Neural cell (in vitro differentiated cells): ENCODE results near the gene FBLN7. TPM values are rescaled to one million over a fixed set of nuclear protein-coding genes. Genes with fewer than 3 reads are reported as not detected.

Experiments used
- H2AFZ ChIP-seq: fragments of 200-600, 300-800 bp; sonication (generic), shearing (Covaris generic); 2 replicates; pipeline ENCODE4 v1.6.0; 2014; ENCODE audit warnings: low read depth, mild to moderate bottlenecking, antibody characterized with exemption, low read length, moderate library complexity
- H3F3A ChIP-seq: fragments of 200-600 bp; shearing (Covaris generic); 2 replicates; pipeline ENCODE4 v1.6.1; 2016; ENCODE audit warnings: mild to moderate bottlenecking, moderate library complexity, mixed read lengths, antibody characterized with exemption, low read length; ENCODE audit not compliant: insufficient read depth, poor library complexity, severe bottlenecking
- H3K27ac ChIP-seq: fragments of 200-600, 300-800 bp; sonication (generic), shearing (Covaris generic); 2 replicates; pipeline ENCODE4 v1.5.1; 2014; ENCODE audit warnings: mild to moderate bottlenecking, low read length, moderate library complexity
- H3K27me3 ChIP-seq: fragments of 300-800, 200-600 bp; sonication (generic), shearing (Covaris generic); 2 replicates; pipeline ENCODE4 v1.6.0; 2014; ENCODE audit warnings: mild to moderate bottlenecking, low read depth, low read length, moderate library complexity; ENCODE audit not compliant: insufficient read depth
- H3K36me3 ChIP-seq: fragments of 300-800, 200-600 bp; sonication (generic), shearing (Covaris generic); 2 replicates; pipeline ENCODE4 v1.5.1; 2014; ENCODE audit warnings: mild to moderate bottlenecking, antibody characterized with exemption, low read length, moderate library complexity; ENCODE audit not compliant: insufficient read depth
- H3K4me2 ChIP-seq: fragments of 300-800, 200-600 bp; sonication (generic), shearing (Covaris generic); 2 replicates; pipeline ENCODE4 v1.6.0; 2014; ENCODE audit warnings: mild to moderate bottlenecking, low read length
- H3K4me3 ChIP-seq: fragments of 300-800, 200-600 bp; sonication (generic), shearing (Covaris generic); 2 replicates; pipeline ENCODE4 v1.5.1; 2014; ENCODE audit warnings: mild to moderate bottlenecking, low read length, moderate library complexity
- H3K79me2 ChIP-seq: fragments of 200-600 bp; shearing (Covaris generic); replicated peaks from 2 replicates; pipeline ENCODE4 v1.6.0; 2014; ENCODE audit warnings: mild to moderate bottlenecking, low read length, moderate library complexity; ENCODE audit not compliant: insufficient read depth
- H3K9ac ChIP-seq: fragments of 300-800, 200-600 bp; sonication (generic), shearing (Covaris generic); 2 replicates; pipeline ENCODE4 v1.6.1; 2016; ENCODE audit warnings: mild to moderate bottlenecking, low read length, mixed read lengths
- H3K9me2 ChIP-seq: fragments of 200-600 bp; shearing (Covaris generic); 2 replicates; pipeline ENCODE4 v1.6.1; 2016; ENCODE audit warnings: mild to moderate bottlenecking, low read length, mixed read lengths; ENCODE audit not compliant: insufficient read depth
- H3K9me3 ChIP-seq: fragments of 200-600, 300-800 bp; sonication (generic), shearing (Covaris generic); 2 replicates; pipeline ENCODE4 v1.6.1; 2016; ENCODE audit warnings: mild to moderate bottlenecking, mixed run types, low read length, moderate library complexity, mixed read lengths
- H4K20me1 ChIP-seq: fragments of 200-600 bp; shearing (Covaris generic); 2 replicates; pipeline ENCODE4 v1.6.1; 2016; ENCODE audit warnings: mild to moderate bottlenecking, mixed run types; ENCODE audit not compliant: insufficient read depth
- EP300 ChIP-seq: fragments of 450-650 bp; conservative IDR thresholded peaks from 2 replicates; pipeline ENCODE4 v1.6.1; 2014; ENCODE audit warnings: antibody characterized with exemption, mild to moderate bottlenecking, moderate library complexity; ENCODE audit not compliant: poor library complexity, severe bottlenecking
- EZH2 ChIP-seq: fragments of 200-600, 300-800 bp; shearing (Covaris generic), sonication (generic); IDR thresholded peaks from 2 replicates; pipeline ENCODE4 v1.6.1; 2014; ENCODE audit warnings: antibody characterized with exemption, low read length, borderline replicate concordance, mild to moderate bottlenecking; ENCODE audit not compliant: insufficient read depth, poor library complexity, severe bottlenecking
- MXI1 ChIP-seq: fragments of 450-650 bp; conservative IDR thresholded peaks from 2 replicates; pipeline ENCODE4 v1.6.1; 2014; ENCODE audit warnings: antibody characterized with exemption, mild to moderate bottlenecking; ENCODE audit not compliant: poor library complexity, severe bottlenecking
- POLR2AphosphoS5 ChIP-seq: IDR thresholded peaks from 2 replicates; pipeline ENCODE4 v1.6.1; 2012
- RAD21 ChIP-seq: fragments of 450-650 bp; conservative IDR thresholded peaks from 2 replicates; pipeline ENCODE4 v1.6.1; 2014; ENCODE audit warnings: antibody characterized with exemption, mild to moderate bottlenecking, moderate library complexity
- SMC3 ChIP-seq: fragments of 450-650 bp; conservative IDR thresholded peaks from 2 replicates; pipeline ENCODE4 v1.6.1; 2014; ENCODE audit warnings: antibody characterized with exemption, mild to moderate bottlenecking, moderate library complexity; ENCODE audit not compliant: poor library complexity
- TAF1 ChIP-seq: IDR thresholded peaks from 2 replicates; pipeline ENCODE4 v1.6.1; 2012; ENCODE audit warnings: low read depth
- polyA plus RNA-seq: library from polyadenylated mRNA; depleted of rRNA; stranded (reverse); fragments of >200 nt; gene quantifications from 2 replicates; pipeline ENCODE4 v1.2.3, GENCODE V29; 2014
- TF ChIP-seq, protein P1 (sequence below): IDR thresholded peaks from 2 replicates; pipeline ENCODE4 v1.6.1; 2012; ENCODE audit warnings: borderline replicate concordance
- TF ChIP-seq, protein P2 (sequence below): fragments of 450-650 bp; IDR thresholded peaks from 2 replicates; pipeline ENCODE4 v1.5.1; 2014; ENCODE audit warnings: antibody characterized with exemption, mild to moderate bottlenecking, moderate library complexity; ENCODE audit not compliant: poor library complexity, severe bottlenecking

FBLN7 gene
- polyA plus RNA-seq, 1 donor from 2014 or later: not detected

DNA sequence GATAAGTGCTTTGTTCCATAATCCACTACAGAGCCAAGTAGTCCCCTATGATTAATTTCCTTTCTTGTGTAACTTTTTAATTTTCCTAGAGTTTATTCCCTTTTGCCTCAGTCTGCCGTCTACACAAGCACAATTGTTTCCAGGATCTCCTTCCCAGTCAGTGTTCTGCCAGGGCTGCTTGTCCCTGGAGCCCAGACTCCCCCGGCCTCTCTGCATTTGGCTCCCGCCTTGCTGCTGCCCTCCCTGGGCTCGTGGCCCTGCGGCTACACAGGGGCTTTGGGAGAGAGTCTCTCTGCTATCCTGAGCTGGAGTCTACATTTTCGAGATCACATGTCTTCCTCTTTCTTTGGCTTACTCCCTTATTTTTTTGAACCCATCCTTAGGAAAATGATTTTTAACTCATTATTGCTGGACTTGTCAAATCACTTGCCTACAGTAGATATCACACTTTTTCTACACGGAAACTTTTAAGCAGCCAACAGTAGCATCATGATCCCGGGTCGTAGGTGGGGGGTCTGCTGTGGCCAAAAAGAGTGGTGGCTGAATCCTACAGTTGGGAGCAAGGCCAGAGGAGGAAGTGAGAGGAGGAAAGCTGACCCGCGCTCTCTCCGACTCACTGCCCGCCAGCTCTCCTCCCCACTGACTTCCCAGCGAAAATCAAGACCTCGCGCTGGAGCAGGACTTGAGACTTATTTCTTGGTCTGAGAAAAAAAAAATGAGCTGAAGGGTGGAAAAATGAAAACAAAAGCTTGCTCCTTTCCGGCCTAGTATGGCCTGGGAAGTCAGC, 9.4 kb downstream of the FBLN7 start:
- Histone ChIP-seq H3K9me3 (no peaks in the 10 kb centered on the region), H3K9ac (no peak overlapping the region), H3K9me2 (no peaks in the 10 kb centered on the region), H3K4me3 (no peak overlapping the region), H3K27ac (no peak overlapping the region), H2AFZ (no peak overlapping the region), H3K36me3 (no peaks in the 10 kb centered on the region), H3K79me2 (no peaks in the 10 kb centered on the region), H3K27me3 (no peaks in the 10 kb centered on the region), H4K20me1 (no peaks in the 10 kb centered on the region), H3K4me2 (no peak overlapping the region), H3F3A (no peaks in the 10 kb centered on the region)
- TF ChIP-seq SMC3 (no peak), EP300 (no peak), POLR2AphosphoS5 (no peak), EZH2 (no peak), TAF1 (no peak), RAD21 (no peak), MXI1 (no peak)
- TF ChIP-seq, protein P1, sequence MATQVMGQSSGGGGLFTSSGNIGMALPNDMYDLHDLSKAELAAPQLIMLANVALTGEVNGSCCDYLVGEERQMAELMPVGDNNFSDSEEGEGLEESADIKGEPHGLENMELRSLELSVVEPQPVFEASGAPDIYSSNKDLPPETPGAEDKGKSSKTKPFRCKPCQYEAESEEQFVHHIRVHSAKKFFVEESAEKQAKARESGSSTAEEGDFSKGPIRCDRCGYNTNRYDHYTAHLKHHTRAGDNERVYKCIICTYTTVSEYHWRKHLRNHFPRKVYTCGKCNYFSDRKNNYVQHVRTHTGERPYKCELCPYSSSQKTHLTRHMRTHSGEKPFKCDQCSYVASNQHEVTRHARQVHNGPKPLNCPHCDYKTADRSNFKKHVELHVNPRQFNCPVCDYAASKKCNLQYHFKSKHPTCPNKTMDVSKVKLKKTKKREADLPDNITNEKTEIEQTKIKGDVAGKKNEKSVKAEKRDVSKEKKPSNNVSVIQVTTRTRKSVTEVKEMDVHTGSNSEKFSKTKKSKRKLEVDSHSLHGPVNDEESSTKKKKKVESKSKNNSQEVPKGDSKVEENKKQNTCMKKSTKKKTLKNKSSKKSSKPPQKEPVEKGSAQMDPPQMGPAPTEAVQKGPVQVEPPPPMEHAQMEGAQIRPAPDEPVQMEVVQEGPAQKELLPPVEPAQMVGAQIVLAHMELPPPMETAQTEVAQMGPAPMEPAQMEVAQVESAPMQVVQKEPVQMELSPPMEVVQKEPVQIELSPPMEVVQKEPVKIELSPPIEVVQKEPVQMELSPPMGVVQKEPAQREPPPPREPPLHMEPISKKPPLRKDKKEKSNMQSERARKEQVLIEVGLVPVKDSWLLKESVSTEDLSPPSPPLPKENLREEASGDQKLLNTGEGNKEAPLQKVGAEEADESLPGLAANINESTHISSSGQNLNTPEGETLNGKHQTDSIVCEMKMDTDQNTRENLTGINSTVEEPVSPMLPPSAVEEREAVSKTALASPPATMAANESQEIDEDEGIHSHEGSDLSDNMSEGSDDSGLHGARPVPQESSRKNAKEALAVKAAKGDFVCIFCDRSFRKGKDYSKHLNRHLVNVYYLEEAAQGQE: no peak
- TF ChIP-seq, protein P2, sequence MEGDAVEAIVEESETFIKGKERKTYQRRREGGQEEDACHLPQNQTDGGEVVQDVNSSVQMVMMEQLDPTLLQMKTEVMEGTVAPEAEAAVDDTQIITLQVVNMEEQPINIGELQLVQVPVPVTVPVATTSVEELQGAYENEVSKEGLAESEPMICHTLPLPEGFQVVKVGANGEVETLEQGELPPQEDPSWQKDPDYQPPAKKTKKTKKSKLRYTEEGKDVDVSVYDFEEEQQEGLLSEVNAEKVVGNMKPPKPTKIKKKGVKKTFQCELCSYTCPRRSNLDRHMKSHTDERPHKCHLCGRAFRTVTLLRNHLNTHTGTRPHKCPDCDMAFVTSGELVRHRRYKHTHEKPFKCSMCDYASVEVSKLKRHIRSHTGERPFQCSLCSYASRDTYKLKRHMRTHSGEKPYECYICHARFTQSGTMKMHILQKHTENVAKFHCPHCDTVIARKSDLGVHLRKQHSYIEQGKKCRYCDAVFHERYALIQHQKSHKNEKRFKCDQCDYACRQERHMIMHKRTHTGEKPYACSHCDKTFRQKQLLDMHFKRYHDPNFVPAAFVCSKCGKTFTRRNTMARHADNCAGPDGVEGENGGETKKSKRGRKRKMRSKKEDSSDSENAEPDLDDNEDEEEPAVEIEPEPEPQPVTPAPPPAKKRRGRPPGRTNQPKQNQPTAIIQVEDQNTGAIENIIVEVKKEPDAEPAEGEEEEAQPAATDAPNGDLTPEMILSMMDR: no peak

DNA sequence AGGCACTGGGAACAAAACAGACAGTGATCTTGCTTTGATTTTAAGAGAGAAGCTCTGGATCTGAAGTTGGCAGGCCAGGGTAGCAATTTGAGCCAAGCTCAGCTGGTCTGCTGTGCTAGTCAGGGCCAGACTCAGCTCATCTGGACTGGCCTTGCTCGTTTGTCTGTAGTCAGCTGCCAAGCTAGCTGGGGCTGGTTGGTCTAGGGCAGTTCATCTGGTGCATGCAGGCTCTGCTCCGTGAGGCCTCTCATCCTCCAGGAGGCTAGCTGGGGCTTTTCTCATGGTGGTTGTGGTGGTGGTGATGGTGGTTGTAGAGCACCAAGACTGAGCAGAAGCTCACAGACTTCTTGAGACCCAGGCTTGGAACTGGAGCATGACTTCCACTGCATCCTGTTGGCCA, 10.3 kb downstream of the FBLN7 start:
- Histone ChIP-seq H3K79me2 (no peaks in the 10 kb centered on the region), H3K9me3 (no peaks in the 10 kb centered on the region), H3F3A (no peaks in the 10 kb centered on the region), H3K9ac (no peak overlapping the region), H3K4me2 (no peak overlapping the region), H2AFZ (no peak overlapping the region), H3K27ac (no peak overlapping the region), H3K9me2 (no peaks in the 10 kb centered on the region), H4K20me1 (no peaks in the 10 kb centered on the region), H3K36me3 (no peaks in the 10 kb centered on the region), H3K27me3 (no peaks in the 10 kb centered on the region), H3K4me3 (no peak overlapping the region)
- TF ChIP-seq POLR2AphosphoS5 (no peak), RAD21 (no peak), EP300 (no peak), MXI1 (no peak), EZH2 (no peak), TAF1 (no peak), SMC3 (no peak)
- TF ChIP-seq, protein P2: no peak
- TF ChIP-seq, protein P1: no peak
